EH (cell line): ENCODE results near the gene CCDC73.
"Not testable (repeated sequence)": the region's sequence is repeated elsewhere in the genome, so short reads cannot be mapped to it uniquely, and the experiment has no call there.

Source experiments
- DNase-seq: peaks from one replicate; pipeline ENCODE4 v3.0.0-alpha.2; 2015; ENCODE audit warnings: low read depth

Gene CCDC73

DNA sequence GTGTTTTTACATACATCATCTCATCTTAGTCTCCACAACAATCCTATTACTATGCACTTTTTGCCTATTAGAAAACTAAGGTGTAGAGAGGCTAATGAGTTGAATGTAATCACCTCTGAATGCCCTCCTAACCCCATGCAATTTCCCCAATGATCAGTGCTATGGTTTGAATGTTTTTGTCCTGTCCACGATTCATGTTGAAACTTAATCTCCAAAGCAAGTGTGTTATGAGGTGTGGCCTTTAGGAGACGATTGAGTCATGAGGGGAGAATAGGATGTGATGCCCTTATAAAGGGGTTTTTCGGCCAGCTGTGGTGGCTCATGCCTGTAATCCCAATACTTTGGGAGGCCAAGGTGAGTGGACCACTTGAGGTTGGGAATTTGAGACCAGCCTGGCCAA lies 2.0 kb upstream of the CCDC73 start:
- no peak for DNase-seq

DNA sequence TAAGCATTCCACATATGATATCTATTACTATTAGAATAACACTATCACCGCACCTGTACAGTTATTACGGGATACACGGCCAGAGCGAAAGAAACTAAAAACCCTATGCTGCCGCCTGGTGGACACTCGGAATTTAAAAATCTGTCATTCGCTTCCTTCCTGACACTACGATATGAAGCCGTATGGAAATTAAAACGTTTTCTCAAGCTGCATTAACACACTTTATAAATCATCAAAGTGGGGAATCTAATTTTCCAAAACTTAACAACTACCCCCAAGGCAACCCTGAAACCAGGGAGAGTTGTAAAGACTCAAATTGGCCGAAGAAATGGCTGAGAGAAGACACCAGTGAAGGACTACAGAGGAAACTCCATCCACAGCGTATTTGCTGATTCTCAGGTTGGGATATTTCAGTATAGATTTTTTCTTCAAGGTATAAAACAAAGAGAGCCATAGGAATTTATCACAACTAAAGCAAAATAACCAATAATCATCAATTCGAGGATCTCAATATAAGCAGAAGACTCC lies 1.4 kb downstream of the CCDC73 start:
- DNase-seq: peak; percentile 47

DNA sequence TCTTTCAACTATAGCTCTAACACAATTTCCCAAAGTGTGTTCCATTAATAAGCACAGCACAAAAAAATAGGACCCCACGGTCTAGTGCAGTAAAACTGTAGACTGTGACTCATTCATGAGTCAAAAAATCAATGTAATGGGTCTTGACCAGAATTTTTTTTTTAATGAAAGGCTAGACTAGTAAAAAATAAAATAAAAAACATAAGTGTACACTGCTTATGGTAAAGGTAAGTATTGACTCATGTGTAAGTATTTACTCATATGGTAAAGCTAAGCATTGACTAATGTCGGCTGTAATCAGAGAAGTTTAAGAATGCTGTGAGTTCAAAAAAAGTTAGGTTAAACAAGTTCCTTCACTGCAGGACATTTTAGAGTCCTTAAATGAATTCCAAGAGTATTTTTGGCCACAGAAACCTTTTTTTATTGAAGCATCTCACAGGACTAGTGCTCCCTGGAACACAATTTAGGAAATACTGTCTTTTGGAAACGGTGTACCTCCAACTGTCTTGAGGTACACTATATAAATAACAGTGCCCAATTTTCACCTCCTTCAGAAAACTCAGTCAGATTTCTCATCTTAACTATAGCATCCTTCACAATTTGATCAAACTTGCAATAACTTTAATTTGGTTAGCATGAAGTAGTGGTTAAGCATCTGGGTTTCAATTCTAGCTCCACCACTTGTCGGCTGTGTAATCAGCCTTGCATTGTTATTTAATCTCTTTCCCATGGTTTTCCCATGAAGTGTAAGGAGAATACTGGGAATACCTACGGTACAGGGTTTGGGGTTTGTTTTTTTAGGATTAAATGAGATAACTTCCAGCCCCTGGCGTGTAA lies 2.1 kb downstream of the CCDC73 start:
- no peak for DNase-seq

DNA sequence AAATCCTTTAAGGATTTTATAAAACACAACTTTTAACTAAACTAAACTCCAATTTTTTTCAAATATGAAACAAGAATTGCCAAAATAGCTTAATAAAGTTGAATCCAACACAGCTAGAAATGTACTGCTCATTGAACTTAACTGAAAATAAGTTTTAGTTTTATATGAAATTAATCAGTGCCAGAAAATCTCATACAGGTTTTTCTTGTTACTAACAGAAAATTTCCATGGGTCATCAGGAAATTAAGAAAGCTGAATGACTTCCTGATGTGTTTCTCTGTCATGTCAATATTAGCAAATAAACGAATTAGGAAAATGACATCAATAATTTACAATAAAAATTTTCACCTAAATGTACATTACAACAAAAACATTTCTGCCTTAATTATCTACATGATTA lies 3.5 kb downstream of the CCDC73 start:
- no peak for DNase-seq

DNA sequence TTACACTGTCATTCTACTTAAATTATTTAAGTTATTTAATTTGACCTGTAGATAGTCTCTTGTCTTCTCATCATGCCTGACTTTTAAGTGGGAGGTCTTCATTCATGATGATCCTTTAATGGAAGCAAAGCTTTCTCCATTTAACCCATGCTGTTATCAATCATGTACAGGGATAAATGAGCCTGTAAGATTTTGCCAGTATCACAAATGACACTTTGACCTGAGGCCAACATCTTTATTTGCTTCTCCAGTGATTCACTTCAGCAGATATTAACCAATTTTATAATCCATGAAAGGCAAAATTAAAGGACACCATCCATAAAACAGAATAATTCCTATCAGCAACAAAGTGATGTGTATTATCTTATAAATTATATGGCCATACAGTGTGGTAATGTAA lies 7.7 kb downstream of the CCDC73 start:
- DNase-seq: no peak

DNA sequence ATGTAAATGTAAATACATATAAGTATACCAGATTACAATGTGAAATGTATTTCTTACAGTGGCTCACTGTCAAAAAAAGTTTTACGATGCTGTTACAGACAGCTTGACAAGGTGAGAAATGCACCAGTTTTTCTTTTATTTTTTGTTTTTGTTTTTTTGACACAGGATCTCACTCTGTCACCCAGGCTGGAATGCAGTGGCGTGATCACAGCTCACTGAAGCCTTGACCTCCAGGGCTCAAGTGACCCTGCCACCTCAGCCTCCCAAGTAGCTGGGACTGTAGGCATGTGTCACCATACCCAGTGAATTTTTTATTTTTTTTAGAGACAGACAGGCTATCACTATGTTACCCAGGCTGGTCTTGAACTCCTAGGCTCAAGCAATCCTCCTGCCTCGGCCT lies 9.2 kb downstream of the CCDC73 start:
- no peak for DNase-seq

DNA sequence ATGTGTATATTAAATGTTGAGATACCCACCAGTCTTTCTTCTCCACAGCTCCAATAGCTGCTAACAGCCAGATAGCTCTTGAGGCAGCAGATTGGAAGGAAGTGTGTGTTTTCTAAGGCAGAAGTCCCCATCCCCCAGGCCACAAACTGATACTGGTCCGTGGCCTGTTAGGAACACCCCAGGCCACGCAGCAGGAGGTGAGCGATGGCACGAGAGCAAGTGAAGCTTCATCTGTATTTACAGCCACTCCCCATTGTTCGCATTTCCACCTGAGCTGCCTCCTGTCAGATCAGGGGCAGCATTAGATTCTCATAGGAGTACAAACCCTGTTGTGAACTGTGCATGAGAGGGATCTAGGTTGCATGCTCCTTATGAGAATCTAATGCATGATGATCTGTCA lies 12.7 kb downstream of the CCDC73 start:
- no peak for DNase-seq

DNA sequence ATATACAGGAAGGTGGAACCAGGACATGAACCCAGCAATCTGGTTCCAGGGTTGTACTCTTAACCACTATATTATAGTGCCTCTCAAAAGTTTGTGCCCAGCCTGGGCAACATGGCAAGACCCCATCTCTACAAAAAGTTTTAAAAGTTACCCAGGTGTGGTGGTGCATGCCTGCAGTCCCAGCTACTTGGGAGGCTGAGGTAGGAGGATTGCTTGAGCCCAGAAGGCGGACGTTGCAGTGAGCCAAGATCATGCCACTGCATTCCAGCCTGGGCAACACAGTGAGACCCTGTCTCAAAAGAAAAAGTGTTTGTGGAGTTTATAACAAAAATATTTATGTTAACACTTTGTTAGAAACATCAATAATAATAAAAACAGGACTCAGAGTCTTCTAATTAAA lies 13.6 kb downstream of the CCDC73 start:
- not testable (repeated sequence) for DNase-seq

DNA sequence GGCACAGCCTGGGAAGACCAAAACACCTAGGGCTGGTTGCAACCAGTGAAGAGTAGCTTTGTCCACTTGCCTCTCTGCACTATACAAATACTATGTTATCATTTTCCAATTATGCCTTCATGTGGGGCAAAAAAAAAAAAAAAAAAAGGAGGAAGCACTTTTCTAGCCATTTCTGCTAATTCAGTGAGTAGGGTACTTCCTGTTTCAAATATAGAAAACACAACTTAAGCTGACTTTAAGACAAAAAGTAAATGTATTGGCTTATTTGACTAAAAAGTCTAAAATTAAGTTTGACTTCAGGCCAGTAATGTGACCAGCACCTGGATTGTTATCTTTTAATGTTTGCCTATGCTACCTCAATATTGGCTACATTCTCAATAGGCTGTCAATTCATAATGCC lies 15.3 kb downstream of the CCDC73 start:
- DNase-seq: no peak

DNA sequence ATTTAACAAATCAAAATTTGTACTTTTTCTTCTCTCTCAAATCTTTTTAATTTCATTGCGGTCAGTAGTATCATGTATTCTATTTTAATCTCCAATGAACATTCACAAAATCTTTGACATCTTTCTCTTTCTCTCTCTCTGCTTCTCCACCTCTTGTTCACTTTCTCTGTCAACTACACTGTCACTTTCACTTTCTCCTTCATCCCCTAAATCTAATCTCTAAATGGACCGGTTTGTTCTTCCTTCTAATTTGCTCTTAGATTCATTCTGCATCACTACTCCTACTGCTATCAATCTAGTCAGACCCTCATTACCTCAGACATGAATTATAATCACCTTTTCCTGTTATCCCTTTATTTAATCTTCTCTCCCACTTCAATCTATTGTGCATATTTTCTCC lies 18.6 kb downstream of the CCDC73 start:
- no peak for DNase-seq

DNA sequence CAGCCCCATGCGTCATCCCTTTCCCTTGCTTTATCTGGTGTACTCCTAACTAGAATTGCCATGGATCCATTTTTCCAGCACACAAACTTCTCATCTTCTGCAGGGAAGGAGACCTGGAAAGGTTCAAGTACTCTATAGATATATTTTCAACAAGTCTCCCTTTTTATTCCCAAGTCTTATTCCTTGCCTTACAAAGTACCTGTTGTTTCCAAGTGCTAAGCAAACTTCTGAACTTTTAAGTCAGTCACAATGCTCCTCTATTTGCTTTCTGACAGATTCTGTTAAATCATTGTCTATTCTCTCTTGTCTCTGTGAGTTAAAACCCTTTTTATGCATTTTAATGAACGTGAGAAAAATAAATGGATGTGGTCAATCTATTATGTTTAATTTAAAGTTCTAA lies 20.4 kb downstream of the CCDC73 start:
- no peak for DNase-seq

DNA sequence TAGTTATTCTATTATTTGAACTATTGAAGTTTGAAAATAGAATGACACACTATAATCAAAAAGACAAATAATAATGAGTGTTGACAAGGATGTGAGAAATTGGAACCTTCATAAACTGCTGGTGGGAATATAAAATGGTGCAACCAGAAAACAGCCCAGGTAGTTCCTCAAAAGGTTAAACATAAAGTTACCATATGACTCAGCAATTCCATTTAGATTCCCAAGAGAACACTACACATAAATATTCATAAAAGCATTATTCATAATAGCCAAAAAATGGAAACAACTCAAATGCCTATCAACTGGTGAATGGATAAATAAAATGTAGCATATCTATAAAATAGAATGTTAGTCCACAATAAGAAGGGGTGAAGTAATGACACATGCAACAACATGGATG lies 21.7 kb downstream of the CCDC73 start:
- DNase-seq: no peak

DNA sequence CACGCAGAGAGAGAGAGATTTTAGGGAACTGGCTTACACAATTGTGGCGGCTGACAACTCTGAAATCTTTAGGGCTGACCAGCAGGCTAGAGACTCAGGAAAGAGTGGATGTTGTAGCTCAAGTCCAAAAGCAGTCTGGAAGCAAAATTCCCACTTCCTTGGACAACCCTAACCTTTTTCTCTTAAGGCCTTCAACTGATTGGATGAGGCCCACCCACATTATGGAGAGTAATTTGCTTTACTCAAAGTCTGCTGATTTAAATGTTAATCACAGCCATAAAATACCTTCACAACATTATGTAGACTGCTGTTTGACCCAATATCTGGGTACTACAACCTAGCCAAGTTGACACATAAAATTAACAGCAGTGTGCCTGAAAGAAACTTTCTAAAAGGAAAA lies 32.7 kb downstream of the CCDC73 start:
- DNase-seq: not testable (repeated sequence)

DNA sequence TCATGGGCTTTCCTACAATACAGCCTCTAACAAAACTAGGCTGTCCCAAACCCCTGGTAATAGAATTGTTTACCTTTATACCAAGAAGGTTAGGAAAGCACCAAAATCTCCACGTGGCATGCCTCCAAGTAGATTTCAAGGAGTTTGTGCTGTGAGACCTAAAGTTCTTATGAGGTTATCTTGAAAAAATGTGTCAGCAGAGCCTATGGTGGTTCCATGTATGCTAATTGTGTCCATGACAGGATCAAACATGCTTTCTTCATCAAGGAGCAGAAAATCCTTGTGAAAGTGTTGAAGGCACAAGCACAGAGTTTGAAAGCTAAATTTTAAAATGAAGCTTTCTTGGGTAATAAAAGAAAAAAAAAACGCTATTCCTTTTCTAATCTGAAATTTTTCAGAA lies 36.2 kb downstream of the CCDC73 start:
- no peak for DNase-seq

DNA sequence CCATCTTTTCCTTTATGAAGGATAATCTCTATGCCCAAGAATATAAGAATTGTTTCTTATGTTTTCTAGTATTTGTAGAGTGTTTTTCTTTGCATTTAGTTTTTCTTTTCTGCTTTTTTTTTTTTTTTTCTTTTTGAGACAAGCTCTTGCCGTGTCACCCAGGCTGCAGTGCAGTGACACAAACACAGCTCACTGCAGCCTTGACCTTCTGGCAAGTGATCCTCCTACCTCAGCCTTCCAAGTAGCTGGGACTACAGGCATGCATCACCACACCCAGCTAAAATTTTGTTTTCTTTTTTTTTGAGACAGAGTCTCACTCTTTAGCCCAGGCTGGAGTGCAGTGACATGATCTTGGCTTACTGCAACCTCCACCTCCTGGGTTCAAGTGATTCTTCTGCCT lies 41.3 kb downstream of the CCDC73 start:
- not testable (repeated sequence) for DNase-seq

DNA sequence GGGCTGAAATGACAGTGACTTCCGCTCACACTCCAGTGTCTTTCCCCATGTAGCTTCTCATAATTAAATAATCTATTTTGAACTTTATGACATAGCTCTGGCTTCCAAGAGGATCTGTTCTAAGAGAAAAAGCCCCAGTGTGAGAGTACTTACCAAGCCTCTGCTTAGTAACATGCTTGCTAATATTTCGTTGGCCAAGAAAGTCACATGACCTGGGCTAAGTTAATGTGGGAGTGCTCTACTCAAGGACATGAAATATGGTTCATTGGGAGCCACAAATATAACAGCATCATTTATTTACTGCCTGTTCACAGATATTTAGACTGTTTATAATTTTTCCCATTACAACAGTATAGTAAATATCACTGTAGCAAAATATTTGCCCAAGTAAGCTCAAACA lies 42.5 kb downstream of the CCDC73 start:
- DNase-seq: no peak

DNA sequence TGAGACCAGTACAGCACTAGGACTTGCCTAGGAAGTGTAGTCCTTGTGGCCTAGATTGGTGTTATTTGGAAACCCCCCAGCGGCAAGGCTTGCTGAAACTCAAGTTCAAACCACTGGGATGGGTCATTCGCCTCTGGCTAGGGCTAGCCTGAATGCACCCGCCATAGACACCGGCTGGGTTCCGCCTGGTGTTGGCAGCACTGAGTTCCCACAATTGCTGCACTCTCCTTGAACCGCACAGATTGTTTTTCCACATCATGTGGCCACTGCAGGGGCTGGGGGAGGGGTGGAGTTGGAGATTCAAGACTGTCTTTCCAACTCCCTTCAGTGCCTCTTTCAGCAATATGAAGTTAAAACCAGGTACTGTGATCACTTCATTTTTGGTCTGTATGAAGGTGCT lies 43.1 kb downstream of the CCDC73 start:
- DNase-seq: no peak

DNA sequence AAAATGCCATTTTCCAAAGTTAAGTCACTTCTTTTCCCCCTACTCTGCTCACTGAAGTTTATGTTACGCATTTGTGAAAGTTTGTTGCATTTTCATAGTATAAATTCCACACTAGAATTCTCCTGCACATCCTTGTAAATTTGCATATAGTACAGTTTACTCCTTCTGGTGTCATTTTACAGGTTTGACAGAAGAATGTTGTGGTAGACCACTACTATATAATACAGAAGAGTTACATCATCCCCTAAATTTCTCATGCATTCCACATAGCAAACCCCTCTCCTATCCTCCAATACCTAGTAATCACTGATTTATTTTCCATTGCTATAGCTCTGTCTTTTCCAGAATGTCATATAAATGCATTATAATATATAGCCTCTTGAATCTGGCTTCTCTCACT lies 64.5 kb downstream of the CCDC73 start:
- DNase-seq: no peak

DNA sequence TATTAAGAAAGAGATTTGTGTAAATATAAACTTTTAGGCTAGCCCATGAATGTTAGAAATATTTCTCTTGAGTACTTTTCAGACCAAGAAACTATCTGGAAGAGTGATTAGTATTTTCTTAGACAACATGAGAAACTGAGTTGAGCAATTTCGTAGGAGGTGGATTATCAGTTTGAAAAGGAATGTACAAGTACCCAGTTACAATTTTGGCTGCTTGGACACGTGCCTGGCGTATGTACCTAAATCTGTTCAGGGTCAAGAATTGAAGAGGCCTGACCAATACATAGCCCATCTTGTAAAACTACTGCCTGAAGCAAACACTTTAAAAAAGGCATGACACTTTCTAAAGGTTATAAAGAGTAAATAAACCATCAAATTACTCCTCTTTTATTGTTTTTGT lies 71.1 kb downstream of the CCDC73 start:
- no peak for DNase-seq

DNA sequence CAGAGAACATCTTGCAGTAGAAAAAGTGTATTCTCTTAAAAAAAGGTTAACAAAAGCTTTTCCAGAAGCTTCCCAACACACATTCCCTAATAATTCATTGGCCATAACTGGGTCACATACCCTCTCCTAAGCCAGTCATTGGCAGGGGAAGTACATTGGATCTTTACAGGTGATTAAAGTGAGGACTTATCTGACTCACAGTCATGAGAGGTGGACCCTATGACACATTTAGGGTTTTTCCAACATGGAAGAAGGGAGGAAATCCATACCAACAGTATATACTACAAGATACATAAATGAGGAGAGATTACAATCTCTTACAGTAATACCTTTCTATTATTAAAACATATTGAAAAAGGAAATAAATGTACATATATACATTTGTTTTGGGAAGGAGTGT lies 72.2 kb downstream of the CCDC73 start:
- DNase-seq: no peak

DNA sequence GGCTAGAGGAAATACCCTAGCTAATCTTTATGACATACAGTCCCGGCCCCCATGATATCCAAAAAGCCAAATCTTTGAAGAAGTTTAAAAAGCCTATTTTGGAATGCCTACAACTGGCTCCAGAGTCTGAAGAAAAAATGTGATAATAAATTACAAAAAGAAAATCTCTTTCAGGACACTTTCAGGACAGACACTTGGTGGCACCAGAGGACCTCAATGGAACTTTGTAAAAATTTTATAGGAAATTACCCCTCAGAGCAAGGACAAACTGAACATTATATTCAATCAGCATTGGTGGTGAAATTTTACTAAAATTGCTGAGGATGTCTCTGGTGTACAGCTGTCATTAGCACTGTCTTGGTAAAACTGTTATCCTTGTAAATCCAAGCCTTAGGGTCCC lies 81.0 kb downstream of the CCDC73 start:
- peak; percentile 17 for DNase-seq

DNA sequence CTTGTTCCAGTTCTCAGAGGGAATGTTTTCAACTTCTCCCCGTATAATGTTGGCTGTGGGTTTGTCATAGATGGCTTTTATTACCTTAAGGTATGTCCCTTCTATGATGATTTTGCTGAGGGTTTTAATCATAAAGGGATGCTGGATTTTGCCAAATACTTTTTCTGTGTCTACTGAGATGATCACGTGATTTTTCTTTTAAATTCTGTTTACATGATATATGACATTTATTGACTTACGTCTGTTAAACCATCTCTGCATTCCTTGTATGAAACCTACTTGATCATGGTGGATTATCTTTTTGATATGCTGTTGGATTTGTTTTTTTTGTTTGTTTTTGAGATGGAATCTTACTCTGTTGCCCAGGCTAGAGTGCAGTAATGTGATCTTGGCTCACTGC lies 85.5 kb downstream of the CCDC73 start:
- DNase-seq: not testable (repeated sequence)

DNA sequence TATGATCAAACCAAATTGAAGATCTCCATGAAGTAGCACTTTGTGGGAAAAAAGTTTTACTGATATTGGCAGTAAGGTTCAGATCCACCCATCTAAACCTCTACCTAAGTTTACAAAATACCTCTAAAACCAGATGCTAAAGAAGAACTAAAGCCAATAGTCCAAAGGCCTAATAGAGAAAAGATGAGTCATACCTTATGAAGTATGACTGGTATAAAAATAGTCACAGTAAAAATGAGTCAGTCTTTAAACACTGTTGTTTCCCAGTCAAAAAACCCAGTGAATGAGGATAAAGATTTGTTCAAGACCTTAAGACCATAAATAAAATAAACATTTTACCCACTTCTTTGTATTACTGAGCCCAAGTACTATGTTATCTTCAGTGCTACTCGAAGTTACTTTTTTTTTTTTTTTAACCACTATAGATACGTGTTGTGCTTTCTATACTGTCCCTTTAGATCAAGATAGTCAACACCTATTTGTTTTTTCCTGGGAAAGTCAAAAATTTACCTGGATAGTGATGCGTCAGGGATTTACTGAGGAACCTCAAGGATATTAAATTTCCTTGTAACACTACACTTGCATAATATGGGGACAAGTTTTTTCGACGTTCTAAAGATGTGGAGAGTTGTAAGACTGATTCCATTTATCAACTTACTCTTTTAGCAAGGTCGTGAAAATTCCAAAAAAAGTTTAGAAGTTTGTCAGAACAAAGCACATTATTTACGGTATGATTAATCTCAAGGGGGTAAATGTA lies 87.3 kb downstream of the CCDC73 start:
- DNase-seq: peak; percentile 88
